GM12864 (cell line): ENCODE measurements around the gene INSRR.

Source experiments
- DNase-seq: peaks from one replicate; pipeline ENCODE4 v3.0.0-alpha.2; 2011; ENCODE audit warnings: low read depth
- H3K4me3 ChIP-seq: 2 replicates; pipeline ENCODE4 v1.5.1; 2011; ENCODE audit warnings: mild to moderate bottlenecking, low read depth, low read length, control low read depth
- CTCF ChIP-seq: IDR thresholded peaks from 2 replicates; pipeline ENCODE4 v1.5.1; 2011; ENCODE audit warnings: low read depth, mild to moderate bottlenecking, moderate library complexity, low read length, control low read depth, inconsistent platforms; ENCODE audit errors: missing control alignments

The INSRR gene

DNA sequence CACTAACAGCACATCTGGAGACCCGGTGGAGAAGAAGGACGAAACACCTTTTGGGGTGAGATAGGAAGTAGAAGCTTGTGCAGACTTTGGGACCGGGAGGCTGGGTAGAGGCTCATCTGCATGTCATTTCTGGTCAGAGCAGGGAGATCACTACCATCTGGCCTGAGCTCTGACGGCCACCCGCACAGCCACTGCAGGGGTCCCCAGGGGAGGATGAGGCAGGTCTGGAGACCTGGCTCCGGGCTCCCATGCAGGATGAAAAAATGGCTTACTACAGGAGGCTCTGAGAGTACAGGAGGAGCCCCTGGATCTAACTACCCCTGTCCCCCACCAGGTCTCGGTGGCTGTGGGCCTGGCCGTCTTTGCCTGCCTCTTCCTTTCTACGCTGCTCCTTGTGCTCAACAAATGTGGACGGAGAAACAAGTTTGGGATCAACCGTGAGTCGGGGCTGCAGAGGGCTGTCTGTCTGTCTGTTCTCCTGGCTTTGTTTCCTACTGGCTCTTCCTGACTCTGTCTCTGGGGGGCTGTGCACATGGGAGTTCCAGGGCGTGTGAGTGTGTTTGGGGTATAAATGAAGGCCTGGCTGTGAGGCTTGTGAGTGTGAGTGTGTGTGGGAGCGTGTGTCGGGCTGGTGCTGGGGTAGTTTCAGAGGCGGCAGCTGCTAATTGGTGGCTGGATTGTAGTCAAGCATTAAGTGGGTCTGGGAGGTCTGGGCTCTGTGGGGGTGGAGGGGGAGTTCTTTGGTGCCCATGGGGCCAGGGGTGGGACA is 15.8 kb upstream of the INSRR start:
- no peak for TF ChIP-seq CTCF
- no peak for DNase-seq
- no peak overlapping the region for H3K4me3 ChIP-seq

DNA sequence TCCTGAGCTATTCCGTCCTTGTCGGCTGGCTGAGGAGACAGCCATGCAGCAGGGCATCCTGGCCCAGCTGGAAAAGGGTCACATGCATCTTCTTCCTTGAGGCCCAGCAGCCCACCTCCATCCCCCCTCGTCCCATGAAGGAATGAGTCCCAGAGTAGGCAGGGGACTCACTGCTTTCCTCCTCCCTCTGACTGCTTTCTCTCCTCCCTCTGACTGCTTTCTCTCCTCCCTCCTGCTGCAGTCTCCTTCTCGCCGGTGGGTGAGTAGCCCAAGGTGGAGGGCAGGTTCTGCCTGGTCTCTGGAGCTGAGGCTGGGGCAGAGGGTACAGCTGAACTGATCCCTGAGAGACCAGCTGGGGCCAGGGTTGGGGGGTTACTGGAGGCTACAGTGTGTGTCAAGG is 15.2 kb upstream of the INSRR start:
- no peak for DNase-seq
- no peak for TF ChIP-seq CTCF
- no peak overlapping the region for H3K4me3 ChIP-seq

DNA sequence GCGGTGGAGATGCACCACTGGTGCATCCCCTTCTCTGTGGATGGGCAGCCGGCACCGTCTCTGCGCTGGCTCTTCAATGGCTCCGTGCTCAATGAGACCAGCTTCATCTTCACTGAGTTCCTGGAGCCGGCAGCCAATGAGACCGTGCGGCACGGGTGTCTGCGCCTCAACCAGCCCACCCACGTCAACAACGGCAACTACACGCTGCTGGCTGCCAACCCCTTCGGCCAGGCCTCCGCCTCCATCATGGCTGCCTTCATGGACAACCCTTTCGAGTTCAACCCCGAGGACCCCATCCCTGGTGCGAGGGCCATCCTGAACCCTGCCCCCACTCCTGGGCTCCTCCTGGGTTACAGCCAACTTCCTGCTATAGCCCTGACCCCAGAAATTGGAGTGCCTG is 14.7 kb upstream of the INSRR start:
- no peak for TF ChIP-seq CTCF
- DNase-seq = no peak
- no peak overlapping the region for H3K4me3 ChIP-seq

GRCh38 chr1:156869455-156869854 is 10.5 kb upstream of the INSRR start:
- no peak for DNase-seq
- H3K4me3 ChIP-seq = no peak overlapping the region
- no peak for TF ChIP-seq CTCF

DNA sequence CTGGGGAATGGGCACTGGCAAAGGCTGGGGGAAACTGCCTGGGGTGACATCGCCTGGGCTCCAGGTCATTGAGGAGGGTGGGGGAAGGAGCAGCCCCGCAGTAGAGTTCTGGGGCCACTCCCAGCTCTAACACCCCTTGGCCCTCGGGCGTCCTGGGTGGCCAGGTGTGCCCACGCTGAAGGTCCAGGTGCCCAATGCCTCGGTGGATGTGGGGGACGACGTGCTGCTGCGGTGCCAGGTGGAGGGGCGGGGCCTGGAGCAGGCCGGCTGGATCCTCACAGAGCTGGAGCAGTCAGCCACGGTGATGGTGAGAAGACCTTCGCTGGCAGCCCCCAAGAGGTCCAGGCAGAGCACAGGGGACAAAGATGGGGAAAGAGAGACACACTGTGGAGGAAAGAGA is 9.4 kb upstream of the INSRR start:
- no peak for DNase-seq
- H3K4me3 ChIP-seq = no peak overlapping the region
- TF ChIP-seq CTCF = no peak

GRCh38 chr1:156866249-156866909 is 7.5 kb upstream of the INSRR start:
- no peak for TF ChIP-seq CTCF
- no peak for DNase-seq

DNA sequence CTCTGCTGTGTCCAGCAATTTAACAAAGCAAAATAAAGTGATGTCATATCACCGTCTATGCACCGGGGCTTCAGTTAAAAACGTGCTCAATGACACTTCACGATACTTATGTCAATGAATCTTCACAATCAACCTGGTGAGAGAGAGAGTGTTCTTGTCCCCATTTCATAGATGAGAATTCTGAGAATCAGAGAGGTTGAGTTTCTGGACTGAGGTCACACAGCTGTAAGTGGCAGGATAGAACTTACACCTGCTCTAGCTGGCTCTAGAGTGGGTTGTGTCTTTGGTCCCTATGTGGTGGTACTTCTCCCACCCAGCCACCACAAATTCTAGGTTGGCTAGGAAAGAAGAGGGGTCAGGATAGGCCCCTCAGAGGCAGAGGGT is 6.9 kb upstream of the INSRR start:
- H3K4me3 ChIP-seq = no peak overlapping the region
- TF ChIP-seq CTCF = no peak
- no peak for DNase-seq

More at GRCh38 chr1:156866249-156866909, 7.5 kb upstream of the INSRR start:
- H3K4me3 ChIP-seq = no peak overlapping the region
